Fibroblast of villous mesenchyme (primary cell): ENCODE measurements around the gene CDKN2AIPNL. TPM values are rescaled to one million over a fixed set of nuclear protein-coding genes. Genes with fewer than 3 reads are reported as not detected.
A peak's percentile ranks its signal among the peaks of the same experiment; 100 is the strongest.

Experiments
- DNase-seq: peaks from one replicate; pipeline ENCODE4 v3.0.0-alpha.2; 2010; ENCODE audit warnings: low read depth
- H3K4me3 ChIP-seq: 2 replicates; pipeline ENCODE4 v1.5.1; 2011; ENCODE audit warnings: low read depth, mild to moderate bottlenecking, low read length
- CTCF ChIP-seq: IDR thresholded peaks from 2 replicates; pipeline ENCODE4 v1.5.1; 2012; ENCODE audit warnings: low read depth, mild to moderate bottlenecking, low read length; ENCODE audit not compliant: insufficient read depth
- total RNA-seq: library from RNA; depleted of rRNA; stranded (reverse); fragments of >200 nt; gene quantifications from 2 replicates; pipeline ENCODE4 v1.2.3, GENCODE V29; 2012

CDKN2AIPNL gene
- total RNA-seq, 1 donor: 30.7 TPM

GRCh38 chr5:134406390-134406789 lies 5.3 kb downstream of the CDKN2AIPNL start:
- no peak overlapping the region for H3K4me3 ChIP-seq
- no peak for TF ChIP-seq CTCF
- no peak for DNase-seq

- no peak for TF ChIP-seq CTCF
- DNase-seq: no peak
- no peak overlapping the region for H3K4me3 ChIP-seq
These were observed 7.7 kb downstream of the CDKN2AIPNL start for GRCh38 chr5:134403951-134404350.

GRCh38 chr5:134398609-134399155 lies 13.0 kb downstream of the CDKN2AIPNL start:
- no peak for DNase-seq
- no peak overlapping the region for H3K4me3 ChIP-seq
- no peak for TF ChIP-seq CTCF

- H3K4me3 ChIP-seq: no peak overlapping the region
- no peak for TF ChIP-seq CTCF
- DNase-seq: no peak
These were observed 14.5 kb downstream of the CDKN2AIPNL start for GRCh38 chr5:134397196-134397595.

GRCh38 chr5:134396274-134396673 lies 15.4 kb downstream of the CDKN2AIPNL start:
- no peak overlapping the region for H3K4me3 ChIP-seq
- DNase-seq: no peak
- no peak for TF ChIP-seq CTCF

- no peak for TF ChIP-seq CTCF
- DNase-seq: no peak
- H3K4me3 ChIP-seq: no peak overlapping the region
These were observed 16.7 kb downstream of the CDKN2AIPNL start for GRCh38 chr5:134394932-134395331.

- no peak overlapping the region for H3K4me3 ChIP-seq
- TF ChIP-seq CTCF: no peak
- peak; percentile 82 for DNase-seq
These were observed 19.4 kb downstream of the CDKN2AIPNL start for GRCh38 chr5:134392301-134392700.
